AG10803 (cell line): Measurements from ENCODE around the gene HNRNPC.

ENCODE experiments used
- DNase-seq: peaks from one replicate; pipeline ENCODE4 v3.0.0; 2010; ENCODE audit warnings: low read depth
- H3K4me3 ChIP-seq: 2 replicates; pipeline ENCODE4 v1.5.1; 2011; ENCODE audit warnings: mild to moderate bottlenecking, low read length, control low read depth
- CTCF ChIP-seq: conservative IDR thresholded peaks from 2 replicates; pipeline ENCODE4 v1.5.1; 2011; ENCODE audit warnings: mild to moderate bottlenecking, low read length, control low read depth, inconsistent platforms

HNRNPC gene

GRCh38 chr14:21268617-21269251, 508 bp downstream of the HNRNPC start:
- H3K4me3 ChIP-seq: peak overlapping the region; percentile 100
- peak; percentile 66 for DNase-seq
- no peak for TF ChIP-seq CTCF

GRCh38 chr14:21267886-21268616, 1.2 kb downstream of the HNRNPC start:
- peak; percentile 22 for DNase-seq
- peak overlapping the region; percentile 100 for H3K4me3 ChIP-seq
- TF ChIP-seq CTCF: no peak

- DNase-seq: no peak
- no peak for TF ChIP-seq CTCF
- H3K4me3 ChIP-seq: peak overlapping the region; percentile 100
These were observed 1.8 kb downstream of the HNRNPC start for GRCh38 chr14:21267431-21267845.

GRCh38 chr14:21264025-21264801, 5.0 kb downstream of the HNRNPC start:
- no peak for TF ChIP-seq CTCF
- no peak overlapping the region; the same call in 1 of the 2 replicates for H3K4me3 ChIP-seq
- peak; percentile 77 for DNase-seq

- peak; percentile 51 for DNase-seq
These were observed 5.8 kb downstream of the HNRNPC start for GRCh38 chr14:21263284-21264024.

GRCh38 chr14:21262410-21262809, 6.8 kb downstream of the HNRNPC start:
- DNase-seq: no peak
- no peak overlapping the region for H3K4me3 ChIP-seq
- no peak for TF ChIP-seq CTCF

More at GRCh38 chr14:21263284-21264024, 5.8 kb downstream of the HNRNPC start:
- no peak overlapping the region for H3K4me3 ChIP-seq
- TF ChIP-seq CTCF: no peak
